CD4-positive, alpha-beta T cell (primary cell): Measurements from ENCODE around the gene KCNIP4. TPM values are rescaled to one million over a fixed set of nuclear protein-coding genes. Genes with fewer than 3 reads are reported as not detected.

ENCODE experiments used
- ATAC-seq: fragments of 200-7000 bp; cut with Tn5 transposase; one replicate; pipeline ENCODE4 v1.10.0; 2022; ENCODE audit warnings: mild to moderate bottlenecking; ENCODE audit not compliant: poor library complexity
- CTCF ChIA-PET: fragments of 350-600 bp; sonication (Branson Sonifier 250); formaldehyde crosslinking; loops from one replicate; lab custom pipeline; 2021; ENCODE audit warnings: antibody characterized with exemption, inconsistent platforms; lab: Charles Lee
- POLR2A ChIA-PET: fragments of 350-600 bp; sonication (Branson Sonifier 250); formaldehyde crosslinking; loops from one replicate; lab custom pipeline; 2021; ENCODE audit warnings: antibody characterized with exemption, inconsistent platforms; lab: Charles Lee
- DNase-seq, 14 experiments: peaks; one replicate each; pipeline ENCODE4 v3.0.0-alpha.2; 2013 to 2020; ENCODE audit warnings: mixed read lengths in 2 of 14
- H3K27ac ChIP-seq, 2 donors: one replicate each; pipeline versions ENCODE4 v1.5.1 to v1.7.0; 2013; ENCODE audit warnings: low read length in 2 of 2, low read depth in 1 of 2, mild to moderate bottlenecking in 1 of 2
- H3K27me3 ChIP-seq, 2 experiments: 1 replicate in 1 of 2; 2 replicates in 1 of 2; pipeline versions ENCODE4 v1.6.1 to v1.7.0; 2013; ENCODE audit warnings: low read length in 2 of 2, control low read depth in 1 of 2, mild to moderate bottlenecking in 1 of 2, moderate library complexity in 1 of 2; ENCODE audit not compliant: insufficient read depth in 2 of 2, control insufficient read depth in 1 of 2
- H3K36me3 ChIP-seq: one replicate; pipeline ENCODE4 v1.6.1; 2013; ENCODE audit warnings: low read length, control low read depth; ENCODE audit not compliant: insufficient read depth
- H3K4me1 ChIP-seq: one replicate; pipeline ENCODE4 v1.6.1; 2013; ENCODE audit warnings: low read length, control low read depth; ENCODE audit not compliant: insufficient read depth
- H3K4me3 ChIP-seq: one replicate; pipeline ENCODE4 v1.5.1; 2013; ENCODE audit warnings: mild to moderate bottlenecking, low read length, moderate library complexity
- H3K9me3 ChIP-seq, 2 experiments: 1 replicate in 1 of 2; 2 replicates in 1 of 2; pipeline versions ENCODE4 v1.6.1 to v1.7.0; 2013; ENCODE audit warnings: low read length in 2 of 2, mild to moderate bottlenecking in 2 of 2, control low read depth in 1 of 2, moderate library complexity in 1 of 2; ENCODE audit not compliant: control insufficient read depth in 1 of 2, insufficient read depth in 1 of 2
- H3K27ac Mint-ChIP-seq: one replicate; pipeline ENCODE4 v1.8.0; 2020; ENCODE audit warnings: mixed read lengths
- H3K27me3 Mint-ChIP-seq: one replicate; pipeline ENCODE4 v1.8.0; 2021; ENCODE audit warnings: mixed read lengths
- H3K36me3 Mint-ChIP-seq: one replicate; pipeline ENCODE4 v1.8.0; 2021; ENCODE audit warnings: low read depth, mixed read lengths
- H3K4me1 Mint-ChIP-seq: one replicate; pipeline ENCODE4 v1.8.0; 2021; ENCODE audit warnings: low read depth, mixed read lengths
- H3K4me3 Mint-ChIP-seq: one replicate; pipeline ENCODE4 v1.8.0; 2020; ENCODE audit warnings: mild to moderate bottlenecking, mixed read lengths
- H3K9me3 Mint-ChIP-seq: one replicate; pipeline ENCODE4 v1.8.0; 2020; ENCODE audit warnings: mixed read lengths
- intact Hi-C, 2 experiments: fragments of 100-400 bp; cut with DNase I in 1 of 2; cut with micrococcal nuclease in 1 of 2; formaldehyde crosslinking; loops; one replicate each; pipeline versions ENCODE4 v1.15.1 to v1.9.0; 2023 to 2025; cut with DNase I, micrococcal nuclease
- total RNA-seq, 174 experiments: library from RNA in 2 of 174; stranded (reverse) in 2 of 174; gene quantifications; one replicate each; pipeline ENCODE4 v1.2.3 and lab custom pipeline; 2021 to 2026
- TF ChIP-seq, protein P1 (sequence below): fragments of 200-600 bp; IDR thresholded peaks from one replicate; pipeline ENCODE4 v1.8.0; 2022; ENCODE audit warnings: antibody characterized with exemption, mild to moderate bottlenecking

The KCNIP4 gene
- total RNA-seq, 2 experiments from 2014 or later: not detected

DNA sequence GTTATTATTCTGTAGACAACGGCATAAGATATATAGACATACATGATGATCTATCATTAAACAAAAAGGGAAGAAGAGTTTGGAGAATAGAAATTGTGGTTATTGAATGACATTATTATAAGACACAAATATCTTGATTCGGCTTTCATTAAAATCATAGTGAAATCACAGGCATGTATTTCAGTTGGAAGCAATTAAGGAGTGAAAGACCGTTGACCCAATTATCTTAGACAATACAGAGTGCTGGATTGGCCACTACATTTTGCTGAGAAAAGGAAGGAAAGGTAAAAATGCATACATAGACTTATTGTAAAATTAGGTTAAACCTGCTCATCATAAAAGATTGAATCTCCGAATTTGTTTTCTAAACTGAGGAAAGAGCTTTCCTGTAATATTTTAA lies 209.8 kb downstream of the KCNIP4 start:
- POLR2A ChIA-PET: no interaction called here
- H3K4me1 Mint-ChIP-seq: no peaks in the 10 kb centered on the region

DNA sequence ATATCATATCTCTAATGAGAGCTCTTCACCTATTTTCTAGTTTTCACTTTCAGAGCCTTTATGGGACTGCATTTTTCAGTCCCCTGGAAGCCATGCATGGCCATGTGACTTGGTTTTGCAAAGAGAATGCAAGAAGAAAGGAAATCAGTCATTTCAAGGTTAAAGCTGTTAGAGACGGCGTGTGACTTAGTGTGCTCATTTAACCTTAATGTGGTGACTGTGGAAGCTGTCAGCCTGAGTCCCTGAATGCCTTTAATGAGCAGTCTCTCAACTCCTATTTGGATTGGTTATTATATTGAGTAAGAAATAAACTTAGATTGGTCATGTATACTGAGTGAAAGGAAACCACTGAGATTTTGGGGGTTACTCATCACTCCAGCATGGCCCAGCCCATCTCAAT lies 212.7 kb downstream of the KCNIP4 start:
- H3K9me3 Mint-ChIP-seq: no peaks in the 10 kb centered on the region
- H3K27me3 Mint-ChIP-seq: no peaks in the 10 kb centered on the region
- H3K36me3 Mint-ChIP-seq: no peaks in the 10 kb centered on the region
- H3K27me3 ChIP-seq: no peaks in the 10 kb centered on the region
- POLR2A ChIA-PET: no interaction called here
- H3K27ac ChIP-seq: no peak overlapping the region
- ATAC-seq (no peak), DNase-seq (no peak)
- no peaks in the 10 kb centered on the region for H3K4me1 ChIP-seq
- H3K4me3 ChIP-seq: no peak overlapping the region
- TF ChIP-seq, protein P1, sequence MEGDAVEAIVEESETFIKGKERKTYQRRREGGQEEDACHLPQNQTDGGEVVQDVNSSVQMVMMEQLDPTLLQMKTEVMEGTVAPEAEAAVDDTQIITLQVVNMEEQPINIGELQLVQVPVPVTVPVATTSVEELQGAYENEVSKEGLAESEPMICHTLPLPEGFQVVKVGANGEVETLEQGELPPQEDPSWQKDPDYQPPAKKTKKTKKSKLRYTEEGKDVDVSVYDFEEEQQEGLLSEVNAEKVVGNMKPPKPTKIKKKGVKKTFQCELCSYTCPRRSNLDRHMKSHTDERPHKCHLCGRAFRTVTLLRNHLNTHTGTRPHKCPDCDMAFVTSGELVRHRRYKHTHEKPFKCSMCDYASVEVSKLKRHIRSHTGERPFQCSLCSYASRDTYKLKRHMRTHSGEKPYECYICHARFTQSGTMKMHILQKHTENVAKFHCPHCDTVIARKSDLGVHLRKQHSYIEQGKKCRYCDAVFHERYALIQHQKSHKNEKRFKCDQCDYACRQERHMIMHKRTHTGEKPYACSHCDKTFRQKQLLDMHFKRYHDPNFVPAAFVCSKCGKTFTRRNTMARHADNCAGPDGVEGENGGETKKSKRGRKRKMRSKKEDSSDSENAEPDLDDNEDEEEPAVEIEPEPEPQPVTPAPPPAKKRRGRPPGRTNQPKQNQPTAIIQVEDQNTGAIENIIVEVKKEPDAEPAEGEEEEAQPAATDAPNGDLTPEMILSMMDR: no peak
- H3K36me3 ChIP-seq: no peaks in the 10 kb centered on the region
- no peak overlapping the region for H3K27ac Mint-ChIP-seq
- H3K9me3 ChIP-seq: no peaks in the 10 kb centered on the region
- CTCF ChIA-PET: no interaction called here
- H3K4me1 Mint-ChIP-seq: no peaks in the 10 kb centered on the region
- H3K4me3 Mint-ChIP-seq: no peak overlapping the region
- intact Hi-C loops: no loop called here

More for the DNA sequence above, 209.8 kb downstream of the KCNIP4 start:
- no peak overlapping the region for H3K4me3 ChIP-seq
- H3K27ac ChIP-seq: no peak overlapping the region
- no peak overlapping the region for H3K4me3 Mint-ChIP-seq
- TF ChIP-seq, protein P1: no peak
- ATAC-seq (no peak), DNase-seq (no peak)
- no peaks in the 10 kb centered on the region for H3K36me3 Mint-ChIP-seq
- intact Hi-C loops: no loop called here
- H3K27me3 ChIP-seq: no peaks in the 10 kb centered on the region
- H3K36me3 ChIP-seq: no peaks in the 10 kb centered on the region
- no peaks in the 10 kb centered on the region for H3K9me3 Mint-ChIP-seq
- H3K9me3 ChIP-seq: no peaks in the 10 kb centered on the region
- no peaks in the 10 kb centered on the region for H3K27me3 Mint-ChIP-seq
- H3K4me1 ChIP-seq: no peaks in the 10 kb centered on the region
- CTCF ChIA-PET: no interaction called here
- H3K27ac Mint-ChIP-seq: no peak overlapping the region

DNA sequence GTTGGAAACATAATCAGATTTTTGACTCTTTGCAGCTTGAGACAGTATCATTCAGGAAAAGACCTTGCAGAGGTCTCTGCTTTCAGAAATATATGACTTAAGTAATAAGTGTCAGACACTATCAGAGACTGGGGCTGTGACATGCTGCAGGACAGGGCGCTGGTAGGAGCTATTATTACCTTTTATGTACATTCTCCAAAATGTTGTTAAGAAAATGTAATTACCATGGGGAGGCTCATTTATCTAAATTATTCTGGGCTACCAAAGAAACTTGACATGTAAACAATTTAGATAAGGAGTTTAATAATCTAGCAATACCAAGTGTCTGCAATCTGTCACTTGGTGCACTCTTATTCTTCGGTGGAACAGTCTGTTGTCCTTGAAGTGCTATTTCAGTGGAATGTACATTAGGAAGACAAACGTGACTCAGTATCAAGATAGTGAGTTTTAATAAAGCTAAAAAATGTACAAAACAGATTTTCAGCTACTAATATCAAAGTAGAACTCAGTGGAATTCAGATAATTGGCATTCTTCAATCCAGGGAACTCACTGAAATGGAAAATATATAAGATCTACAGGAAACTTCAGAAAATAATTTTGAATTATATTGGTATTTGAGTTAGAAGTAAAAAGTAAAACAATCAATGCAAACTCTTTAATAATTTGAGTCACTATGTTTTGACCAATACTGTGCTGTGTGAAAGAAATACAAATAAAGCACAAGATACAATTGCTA lies 214.5 kb downstream of the KCNIP4 start:
- intact Hi-C loops: no loop called here
- POLR2A ChIA-PET: no interaction called here
- CTCF ChIA-PET: no interaction called here

More for the DNA sequence above, 214.5 kb downstream of the KCNIP4 start:
- Mint-ChIP-seq H3K9me3 (no peaks in the 10 kb centered on the region), H3K4me1 (no peaks in the 10 kb centered on the region), H3K27me3 (no peaks in the 10 kb centered on the region), H3K27ac (no peak overlapping the region), H3K4me3 (no peak overlapping the region), H3K36me3 (no peaks in the 10 kb centered on the region)
- Histone ChIP-seq H3K4me1 (no peaks in the 10 kb centered on the region), H3K27me3 (no peaks in the 10 kb centered on the region), H3K9me3 (peaks cover 0 to 3% of the 10 kb centered on the region in 2 experiments), H3K4me3 (no peak overlapping the region), H3K36me3 (no peaks in the 10 kb centered on the region), H3K27ac (no peak overlapping the region)
- TF ChIP-seq, protein P1: no peak
- DNase-seq: no peak
- ATAC-seq: no peak
